ENCODE data around the gene SMARCA2.

SMARCA2 gene

DNA sequence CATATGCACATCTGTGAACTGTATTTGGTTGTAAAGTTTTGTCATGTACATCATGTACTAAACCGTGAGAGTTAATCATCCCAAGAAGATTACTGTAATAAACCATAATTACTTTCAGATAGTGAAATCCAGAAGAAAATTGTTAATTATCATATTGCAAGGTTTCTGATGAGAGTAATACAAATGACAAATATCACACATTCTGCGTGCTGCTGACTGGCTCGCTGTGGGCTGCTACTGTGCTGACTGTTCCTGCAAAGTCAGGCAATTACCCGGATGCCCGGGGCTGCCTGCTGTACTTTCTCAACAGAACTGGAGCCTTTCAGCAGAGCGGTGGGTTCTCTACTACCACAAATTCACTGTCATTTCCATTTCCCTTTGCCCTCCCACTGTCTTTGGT, 68.3 kb downstream of the SMARCA2 start:
- TF ChIP-seq TAF1 (IDR thresholded peaks at IDR 0.05; ENCODE audit: borderline replicate concordance, insufficient read depth, low read length): no peak
- TF ChIP-seq POLR2AphosphoS5 (IDR thresholded peaks at IDR 0.05; ENCODE audit: low read depth, low read length): no peak

DNA sequence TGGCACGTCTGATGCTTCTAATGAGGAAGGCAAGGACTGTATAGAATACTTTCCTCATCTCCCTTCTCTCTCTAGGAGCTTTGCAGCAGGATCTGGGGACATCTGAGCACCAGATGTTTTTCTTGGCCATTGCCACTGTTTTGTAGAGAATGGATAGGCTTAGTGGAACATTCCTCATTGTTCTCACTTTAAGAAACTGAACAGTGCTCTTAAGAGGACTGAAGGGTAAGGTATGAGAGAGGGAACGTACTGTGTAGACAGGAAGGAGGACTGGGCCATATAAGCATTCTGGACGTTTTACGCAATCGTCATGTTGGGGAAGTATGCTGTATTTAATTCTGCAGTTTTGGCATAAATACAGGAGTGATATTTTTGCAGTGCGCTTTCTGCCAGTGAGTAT, 70.6 kb downstream of the SMARCA2 start:
- TF ChIP-seq SIN3A (IDR thresholded peaks at IDR 0.05; ENCODE audit: borderline replicate concordance, insufficient read depth, low read length) (no peak), TAF1 (IDR thresholded peaks at IDR 0.05; ENCODE audit: borderline replicate concordance, insufficient read depth, low read length) (no peak), FOXP2 (optimal IDR thresholded peaks at IDR 0.05; ENCODE audit: borderline replicate concordance, extremely low read depth, extremely low read length, insufficient read depth) (no peak), POLR2AphosphoS5 (IDR thresholded peaks at IDR 0.05; ENCODE audit: low read depth, low read length) (no peak)
- TF ChIP-seq, protein P1, sequence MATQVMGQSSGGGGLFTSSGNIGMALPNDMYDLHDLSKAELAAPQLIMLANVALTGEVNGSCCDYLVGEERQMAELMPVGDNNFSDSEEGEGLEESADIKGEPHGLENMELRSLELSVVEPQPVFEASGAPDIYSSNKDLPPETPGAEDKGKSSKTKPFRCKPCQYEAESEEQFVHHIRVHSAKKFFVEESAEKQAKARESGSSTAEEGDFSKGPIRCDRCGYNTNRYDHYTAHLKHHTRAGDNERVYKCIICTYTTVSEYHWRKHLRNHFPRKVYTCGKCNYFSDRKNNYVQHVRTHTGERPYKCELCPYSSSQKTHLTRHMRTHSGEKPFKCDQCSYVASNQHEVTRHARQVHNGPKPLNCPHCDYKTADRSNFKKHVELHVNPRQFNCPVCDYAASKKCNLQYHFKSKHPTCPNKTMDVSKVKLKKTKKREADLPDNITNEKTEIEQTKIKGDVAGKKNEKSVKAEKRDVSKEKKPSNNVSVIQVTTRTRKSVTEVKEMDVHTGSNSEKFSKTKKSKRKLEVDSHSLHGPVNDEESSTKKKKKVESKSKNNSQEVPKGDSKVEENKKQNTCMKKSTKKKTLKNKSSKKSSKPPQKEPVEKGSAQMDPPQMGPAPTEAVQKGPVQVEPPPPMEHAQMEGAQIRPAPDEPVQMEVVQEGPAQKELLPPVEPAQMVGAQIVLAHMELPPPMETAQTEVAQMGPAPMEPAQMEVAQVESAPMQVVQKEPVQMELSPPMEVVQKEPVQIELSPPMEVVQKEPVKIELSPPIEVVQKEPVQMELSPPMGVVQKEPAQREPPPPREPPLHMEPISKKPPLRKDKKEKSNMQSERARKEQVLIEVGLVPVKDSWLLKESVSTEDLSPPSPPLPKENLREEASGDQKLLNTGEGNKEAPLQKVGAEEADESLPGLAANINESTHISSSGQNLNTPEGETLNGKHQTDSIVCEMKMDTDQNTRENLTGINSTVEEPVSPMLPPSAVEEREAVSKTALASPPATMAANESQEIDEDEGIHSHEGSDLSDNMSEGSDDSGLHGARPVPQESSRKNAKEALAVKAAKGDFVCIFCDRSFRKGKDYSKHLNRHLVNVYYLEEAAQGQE (IDR thresholded peaks at IDR 0.05; ENCODE audit: insufficient read depth in 1 of 2, low read depth in 2 of 2, low read length in 2 of 2): no peak

DNA sequence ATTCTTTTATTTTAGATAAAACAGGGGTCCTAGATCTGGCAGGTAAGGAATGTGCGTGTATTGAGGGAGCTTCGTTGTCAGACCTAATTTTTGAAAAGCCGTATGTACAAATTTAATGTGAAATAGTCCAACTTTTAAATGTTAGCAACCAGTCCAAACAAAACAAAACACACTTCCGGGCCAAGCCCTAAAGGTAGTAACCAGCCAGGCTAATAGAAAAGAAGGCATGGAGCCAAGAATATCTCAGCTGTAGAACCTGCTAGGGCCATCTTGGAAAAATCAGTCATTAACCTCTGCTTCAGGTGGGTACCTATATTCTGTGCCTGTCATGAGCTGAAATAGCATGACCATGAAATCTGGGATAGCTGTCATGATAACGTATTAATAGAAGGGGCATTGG, 71.0 kb downstream of the SMARCA2 start:
- TF ChIP-seq TAF1 (IDR thresholded peaks at IDR 0.05; ENCODE audit: borderline replicate concordance, insufficient read depth, low read length) (no peak), FOXP2 (optimal IDR thresholded peaks at IDR 0.05; ENCODE audit: borderline replicate concordance, extremely low read depth, extremely low read length, insufficient read depth) (no peak)

DNA sequence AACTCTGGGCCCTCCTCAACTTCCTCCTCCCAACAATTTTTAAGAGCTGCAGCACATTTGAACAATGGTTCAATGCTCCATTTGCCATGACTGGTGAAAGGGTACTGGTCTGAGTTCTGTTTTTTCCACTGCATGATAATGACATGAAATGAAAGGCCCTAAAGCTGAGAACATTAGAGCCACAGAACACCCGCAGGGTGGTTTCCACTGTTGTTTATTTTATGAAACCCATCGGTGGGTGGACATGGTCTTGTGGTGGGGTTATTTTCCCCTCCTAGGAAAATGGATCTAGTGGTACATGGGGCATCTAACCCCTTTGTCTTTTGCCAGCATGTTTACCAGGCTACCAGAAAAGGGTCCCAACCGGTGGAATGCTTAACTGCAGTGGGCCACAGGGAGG, 71.8 kb downstream of the SMARCA2 start:
- no peak for TF ChIP-seq POLR2AphosphoS5 (IDR thresholded peaks at IDR 0.05; ENCODE audit: low read depth, low read length)
- TF ChIP-seq, protein P1 (IDR thresholded peaks at IDR 0.05; ENCODE audit: insufficient read depth in 1 of 2, low read depth in 2 of 2, low read length in 2 of 2): no peak
- TF ChIP-seq SIN3A (IDR thresholded peaks at IDR 0.05; ENCODE audit: borderline replicate concordance, insufficient read depth, low read length): no peak
- TF ChIP-seq FOXP2 (optimal IDR thresholded peaks at IDR 0.05; ENCODE audit: borderline replicate concordance, extremely low read depth, extremely low read length, insufficient read depth): no peak

DNA sequence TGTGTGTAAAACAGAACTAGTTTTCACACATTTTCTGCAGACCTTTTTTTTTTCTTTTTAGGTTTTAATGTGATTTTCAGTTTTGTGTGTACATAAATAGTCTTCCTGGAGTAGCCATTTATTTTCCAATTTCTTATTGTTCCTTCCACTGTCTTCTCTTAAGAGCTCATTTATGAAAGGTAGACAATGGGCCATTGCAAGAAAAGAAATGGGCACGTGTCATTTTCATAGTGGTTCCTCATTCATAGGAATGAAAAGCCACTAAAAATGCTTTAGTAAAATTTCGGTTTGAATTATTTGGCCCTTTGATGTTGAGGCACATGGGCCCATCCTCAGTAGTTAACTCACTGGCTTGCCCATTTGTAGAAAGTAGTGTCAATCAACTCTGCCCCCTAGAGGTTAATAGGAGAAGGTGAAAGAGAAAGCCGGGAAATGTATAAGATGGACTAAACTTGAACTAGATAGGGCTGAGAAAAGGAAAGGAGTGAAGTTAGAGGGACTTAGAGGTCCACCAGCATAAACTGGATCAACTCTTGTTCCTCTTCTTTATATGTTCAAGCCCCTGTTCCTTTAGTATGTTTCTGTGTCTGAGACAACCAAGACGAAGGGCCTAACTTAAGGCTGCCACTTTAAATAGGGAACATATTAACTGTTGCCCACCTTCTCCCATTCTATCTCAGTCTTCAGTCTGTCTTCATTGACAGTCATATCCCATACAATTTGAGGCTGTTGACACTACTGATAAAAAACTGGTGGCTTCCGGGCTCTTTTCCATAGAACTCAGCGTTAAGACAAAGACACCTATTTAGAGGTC, 72.6 kb downstream of the SMARCA2 start:
- TF ChIP-seq POLR2AphosphoS5 (IDR thresholded peaks at IDR 0.05; ENCODE audit: low read depth, low read length) (no peak), SIN3A (IDR thresholded peaks at IDR 0.05; ENCODE audit: borderline replicate concordance, insufficient read depth, low read length) (no peak)

DNA sequence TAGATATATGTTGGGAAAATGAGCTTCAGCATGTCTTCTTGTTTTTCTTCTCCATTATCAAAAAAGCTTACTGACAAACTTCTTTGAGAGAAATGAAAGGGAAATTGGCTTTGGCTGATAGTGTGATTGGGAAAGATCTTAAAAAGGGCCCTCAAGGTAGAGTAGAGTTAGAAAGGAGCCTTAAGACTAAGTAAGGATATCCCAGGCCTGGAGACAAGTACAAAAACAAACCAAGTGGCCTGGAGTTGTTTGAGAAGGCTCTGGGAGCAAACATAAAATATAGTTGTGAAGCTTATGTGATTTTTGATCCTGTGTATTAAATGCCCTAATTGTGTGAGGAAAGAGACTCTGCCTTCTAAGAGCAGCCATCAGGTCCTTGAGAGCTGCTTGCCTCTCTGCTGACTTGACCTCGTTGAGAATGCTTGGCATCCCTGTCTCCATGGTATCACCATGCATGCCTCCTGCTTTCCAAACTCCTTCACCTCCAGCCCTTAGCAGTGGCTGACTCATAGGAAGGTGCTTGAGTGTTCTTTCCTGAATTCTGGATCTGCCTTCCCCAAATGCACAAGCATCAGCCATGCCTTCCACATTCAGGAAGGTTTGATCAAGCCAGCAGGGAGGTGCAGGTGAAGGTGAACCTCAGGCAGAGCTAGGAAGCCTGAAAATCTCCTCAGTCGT, 78.9 kb downstream of the SMARCA2 start:
- TF ChIP-seq FOXP2 (optimal IDR thresholded peaks at IDR 0.05; ENCODE audit: borderline replicate concordance, extremely low read depth, extremely low read length, insufficient read depth) (no peak), SIN3A (IDR thresholded peaks at IDR 0.05; ENCODE audit: borderline replicate concordance, insufficient read depth, low read length) (no peak)

DNA sequence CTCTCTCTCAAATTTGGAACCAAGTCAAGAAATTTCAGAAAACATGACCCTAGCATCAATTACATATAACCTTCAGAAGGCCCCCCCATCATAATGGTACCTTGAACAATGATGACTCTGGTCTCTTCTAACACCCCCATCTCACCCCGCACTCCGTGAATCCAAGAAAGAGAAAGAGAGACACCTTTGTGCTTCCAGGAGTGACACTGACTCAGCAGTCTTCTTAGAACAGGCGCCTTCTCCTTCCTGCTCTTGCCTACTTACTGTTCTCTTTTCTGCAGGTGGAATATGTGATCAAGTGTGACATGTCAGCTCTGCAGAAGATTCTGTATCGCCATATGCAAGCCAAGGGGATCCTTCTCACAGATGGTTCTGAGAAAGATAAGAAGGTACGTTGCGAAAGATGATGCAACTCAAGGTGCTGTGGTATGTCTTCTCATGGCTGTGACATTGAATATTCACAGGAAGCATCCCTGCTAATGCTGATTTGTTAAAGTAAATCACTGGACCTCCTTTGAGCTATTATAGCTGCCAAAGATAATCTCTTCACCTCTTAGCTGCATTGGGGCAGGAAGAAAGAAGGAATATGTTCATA, 81.3 kb downstream of the SMARCA2 start:
- TF ChIP-seq FOXP2 (optimal IDR thresholded peaks at IDR 0.05; ENCODE audit: borderline replicate concordance, extremely low read depth, extremely low read length, insufficient read depth): no peak

DNA sequence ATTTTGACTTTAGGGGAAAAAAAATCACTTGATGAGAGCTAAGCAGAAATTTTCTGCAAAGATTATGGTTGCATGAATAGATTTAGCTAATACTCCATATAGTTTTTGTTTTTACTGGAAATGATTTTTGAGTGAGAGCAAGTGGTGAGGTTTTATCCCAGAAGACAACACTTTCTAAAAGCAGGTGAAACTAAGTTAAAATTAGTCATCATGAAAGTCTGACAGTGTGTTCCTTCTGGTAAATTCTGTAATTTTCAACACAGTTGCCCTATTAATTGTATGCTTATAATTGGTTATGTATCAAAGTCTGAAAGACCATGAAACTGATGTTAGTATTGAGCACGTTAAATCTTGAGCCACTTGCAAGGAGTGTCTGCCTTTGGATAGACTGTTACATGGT, 91.5 kb downstream of the SMARCA2 start:
- no peak for TF ChIP-seq TAF1 (IDR thresholded peaks at IDR 0.05; ENCODE audit: borderline replicate concordance, insufficient read depth, low read length)
- TF ChIP-seq, protein P1 (IDR thresholded peaks at IDR 0.05; ENCODE audit: insufficient read depth in 1 of 2, low read depth in 2 of 2, low read length in 2 of 2): no peak
- no peak for TF ChIP-seq SIN3A (IDR thresholded peaks at IDR 0.05; ENCODE audit: borderline replicate concordance, insufficient read depth, low read length)
- no peak for TF ChIP-seq FOXP2 (optimal IDR thresholded peaks at IDR 0.05; ENCODE audit: borderline replicate concordance, extremely low read depth, extremely low read length, insufficient read depth)
- no peak for TF ChIP-seq POLR2AphosphoS5 (IDR thresholded peaks at IDR 0.05; ENCODE audit: low read depth, low read length)
